Smooth muscle cell (in vitro differentiated cells): Measurements from ENCODE around the gene CTNNA2. TPM values are rescaled to one million over a fixed set of nuclear protein-coding genes. Genes with fewer than 3 reads are reported as not detected.

Source experiments
- DNase-seq: peaks from one replicate; lab custom pipeline; 2025; ENCODE audit not compliant: unreplicated experiment; lab: John Stamatoyannopoulos, UW
- H2AFZ ChIP-seq: fragments of 200-600 bp; sonication (generic); 2 replicates; pipeline ENCODE4 v1.6.0; 2016; ENCODE audit warnings: antibody characterized with exemption, low read depth, mild to moderate bottlenecking
- H3F3A ChIP-seq: fragments of 200-600 bp; sonication (generic); 2 replicates; pipeline ENCODE4 v1.6.0; 2017; ENCODE audit warnings: antibody characterized with exemption, low read depth
- H3K27ac ChIP-seq: fragments of 200-600 bp; sonication (generic); 2 replicates; pipeline ENCODE4 v1.5.1; 2016; ENCODE audit warnings: low read depth, mild to moderate bottlenecking
- H3K27me3 ChIP-seq: fragments of 200-600 bp; sonication (generic); 2 replicates; pipeline ENCODE4 v1.6.1; 2016; ENCODE audit warnings: low read depth, mild to moderate bottlenecking
- H3K36me3 ChIP-seq: fragments of 200-600 bp; sonication (generic); 2 replicates; pipeline ENCODE4 v1.5.1; 2016; ENCODE audit warnings: low read depth
- H3K4me1 ChIP-seq: fragments of 200-600 bp; sonication (generic); 2 replicates; pipeline ENCODE4 v1.5.1; 2016; ENCODE audit warnings: low read depth
- H3K4me2 ChIP-seq: fragments of 200-600 bp; sonication (generic); 2 replicates; pipeline ENCODE4 v1.6.0; 2016; ENCODE audit warnings: mild to moderate bottlenecking
- H3K4me3 ChIP-seq: fragments of 200-600 bp; sonication (generic); 2 replicates; pipeline ENCODE4 v1.5.1; 2016; ENCODE audit warnings: mild to moderate bottlenecking
- H3K79me2 ChIP-seq: fragments of 200-600 bp; sonication (generic); 2 replicates; pipeline ENCODE4 v1.6.0; 2016; ENCODE audit warnings: low read depth, mild to moderate bottlenecking
- H3K9ac ChIP-seq: fragments of 200-600 bp; sonication (generic); 2 replicates; pipeline ENCODE4 v1.6.0; 2016; ENCODE audit warnings: low read depth
- H3K9me3 ChIP-seq: fragments of 200-600 bp; sonication (generic); replicated peaks from 2 replicates; pipeline ENCODE4 v1.5.1; 2016; ENCODE audit warnings: low read depth
- H4K20me1 ChIP-seq: fragments of 200-600 bp; sonication (generic); 2 replicates; pipeline ENCODE4 v1.6.0; 2016; ENCODE audit warnings: low read depth
- WGBS: methylation state at CpG from one replicate; pipeline ENCODE4 v1.1.7; 2016; ENCODE audit warnings: low lambda C conversion rate; 5-methylcytosine and 5-hydroxymethylcytosine counted together
- polyA plus RNA-seq: library from polyadenylated mRNA; unstranded; fragments of >200 nt; fragmentation: Nextera tagmentation; extraction: Ambion mirVana; gene quantifications from 2 replicates; pipeline ENCODE4 v1.2.1, GENCODE V29; 2016
- total RNA-seq: library from RNA; depleted of rRNA; stranded (reverse); fragments of >200 nt; gene quantifications from 2 replicates; pipeline ENCODE4 v1.2.3, GENCODE V29; 2014
- TF ChIP-seq, protein P1 (sequence below): fragments of 200-600 bp; sonication (generic); IDR thresholded peaks from 2 replicates; pipeline ENCODE4 v1.5.1; 2017; ENCODE audit warnings: borderline replicate concordance, mild to moderate bottlenecking, antibody characterized with exemption; ENCODE audit not compliant: insufficient read depth, poor library complexity, severe bottlenecking

The CTNNA2 gene
- total and polyA plus RNA-seq, 2 experiments from 2014 or later, result not detected

DNA sequence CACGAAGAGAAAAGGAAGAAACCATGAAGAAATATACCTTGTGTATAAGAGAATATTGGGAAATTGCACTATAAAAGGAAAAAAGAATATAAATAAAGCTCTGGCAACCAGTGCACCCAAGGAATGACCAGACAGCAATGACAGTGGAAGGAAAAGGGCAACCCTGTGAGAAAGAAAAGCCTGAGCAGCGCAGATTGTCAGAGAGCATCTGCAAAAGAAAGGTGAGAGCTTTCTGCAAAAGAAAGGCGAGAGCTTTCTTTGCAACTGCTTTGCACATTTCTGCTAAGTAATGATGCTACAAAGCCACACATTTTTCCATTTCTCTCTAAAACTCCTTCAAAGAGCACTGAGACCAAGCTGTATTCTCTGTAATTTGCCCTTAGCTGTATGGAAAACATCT is 83.6 kb downstream of the CTNNA2 start:
- Histone ChIP-seq H4K20me1 (no peaks in the 10 kb centered on the region), H3K4me2 (no peak overlapping the region), H3F3A (no peaks in the 10 kb centered on the region), H3K4me1 (no peaks in the 10 kb centered on the region), H3K79me2 (no peaks in the 10 kb centered on the region), H3K27ac (no peak overlapping the region), H3K36me3 (no peaks in the 10 kb centered on the region), H3K9me3 (no peaks in the 10 kb centered on the region), H3K9ac (no peak overlapping the region), H2AFZ (no peak overlapping the region), H3K4me3 (no peak overlapping the region), H3K27me3 (peaks cover 4% of the 10 kb centered on the region)
- WGBS, result 61% methylated on average over 3 of the region's 3 CpGs
- DNase-seq, result no peak
- TF ChIP-seq, protein P1, sequence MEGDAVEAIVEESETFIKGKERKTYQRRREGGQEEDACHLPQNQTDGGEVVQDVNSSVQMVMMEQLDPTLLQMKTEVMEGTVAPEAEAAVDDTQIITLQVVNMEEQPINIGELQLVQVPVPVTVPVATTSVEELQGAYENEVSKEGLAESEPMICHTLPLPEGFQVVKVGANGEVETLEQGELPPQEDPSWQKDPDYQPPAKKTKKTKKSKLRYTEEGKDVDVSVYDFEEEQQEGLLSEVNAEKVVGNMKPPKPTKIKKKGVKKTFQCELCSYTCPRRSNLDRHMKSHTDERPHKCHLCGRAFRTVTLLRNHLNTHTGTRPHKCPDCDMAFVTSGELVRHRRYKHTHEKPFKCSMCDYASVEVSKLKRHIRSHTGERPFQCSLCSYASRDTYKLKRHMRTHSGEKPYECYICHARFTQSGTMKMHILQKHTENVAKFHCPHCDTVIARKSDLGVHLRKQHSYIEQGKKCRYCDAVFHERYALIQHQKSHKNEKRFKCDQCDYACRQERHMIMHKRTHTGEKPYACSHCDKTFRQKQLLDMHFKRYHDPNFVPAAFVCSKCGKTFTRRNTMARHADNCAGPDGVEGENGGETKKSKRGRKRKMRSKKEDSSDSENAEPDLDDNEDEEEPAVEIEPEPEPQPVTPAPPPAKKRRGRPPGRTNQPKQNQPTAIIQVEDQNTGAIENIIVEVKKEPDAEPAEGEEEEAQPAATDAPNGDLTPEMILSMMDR, result no peak

DNA sequence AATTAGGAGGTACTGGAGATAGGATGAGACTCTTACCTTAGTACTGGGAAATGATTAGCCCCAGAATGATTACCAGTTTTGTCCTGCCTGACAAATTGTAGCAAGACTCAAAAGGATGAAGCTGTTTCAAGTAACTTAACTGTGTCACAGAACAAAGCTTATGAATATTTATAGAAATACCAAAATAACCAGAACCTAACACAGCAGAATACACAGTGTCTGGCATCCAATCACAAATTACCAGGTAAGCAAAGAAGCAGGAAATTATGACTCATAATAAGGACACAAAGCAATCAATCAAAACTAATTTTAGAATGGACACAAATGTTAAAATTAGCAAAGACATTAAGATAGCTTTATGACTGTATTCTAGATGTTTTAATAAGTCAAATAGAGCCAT is 91.9 kb downstream of the CTNNA2 start:
- H3F3A ChIP-seq, result no peaks in the 10 kb centered on the region
- no peak overlapping the region for H3K9ac ChIP-seq
- H2AFZ ChIP-seq, result no peak overlapping the region
- H4K20me1 ChIP-seq, result no peaks in the 10 kb centered on the region
- H3K27ac ChIP-seq, result no peak overlapping the region
- no peaks in the 10 kb centered on the region for H3K4me1 ChIP-seq
- H3K4me2 ChIP-seq, result no peak overlapping the region
- no peak for DNase-seq
- TF ChIP-seq, protein P1, result no peak
- no peaks in the 10 kb centered on the region for H3K79me2 ChIP-seq
- no peaks in the 10 kb centered on the region for H3K9me3 ChIP-seq
- H3K36me3 ChIP-seq, result no peaks in the 10 kb centered on the region
- H3K4me3 ChIP-seq, result no peak overlapping the region
- peaks cover 1% of the 10 kb centered on the region for H3K27me3 ChIP-seq

DNA sequence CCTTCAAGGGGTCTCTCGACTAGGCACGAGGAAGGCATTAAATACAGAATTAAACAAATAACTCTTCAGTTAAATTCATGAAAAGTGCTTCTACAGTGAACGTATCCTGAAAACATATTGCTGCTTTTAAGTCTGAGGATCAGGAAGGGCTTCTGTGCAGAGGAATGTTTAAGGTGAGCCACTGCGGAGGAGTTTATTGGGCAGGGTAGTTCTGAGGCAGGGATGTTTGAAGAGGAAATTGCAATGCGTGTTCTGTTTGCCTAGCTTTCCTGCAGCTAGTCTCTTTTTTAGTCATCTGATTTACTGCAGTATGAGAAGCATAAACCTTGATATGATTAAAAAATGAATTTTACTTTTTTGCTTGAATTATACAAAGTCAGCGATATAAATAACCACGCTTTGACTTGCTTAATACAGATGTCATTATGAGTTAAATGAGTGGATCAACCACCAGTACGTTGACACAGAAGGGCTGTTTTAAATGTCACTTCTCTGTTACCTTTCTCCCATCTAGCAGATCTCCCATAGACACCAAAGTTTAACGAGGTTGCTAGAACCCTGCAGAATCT is 98.7 kb downstream of the CTNNA2 start:
- DNase-seq, result no peak
- no peak overlapping the region for H3K9ac ChIP-seq
- no peaks in the 10 kb centered on the region for H3K4me1 ChIP-seq
- H3K36me3 ChIP-seq, result no peaks in the 10 kb centered on the region
- H3K4me3 ChIP-seq, result no peak overlapping the region
- H4K20me1 ChIP-seq, result no peaks in the 10 kb centered on the region
- peaks cover 9% of the 10 kb centered on the region for H3K27me3 ChIP-seq
- no peaks in the 10 kb centered on the region for H3K9me3 ChIP-seq
- no peak overlapping the region for H3K27ac ChIP-seq
- 86% methylated on average over 9 of the region's 9 CpGs for WGBS
- H2AFZ ChIP-seq, result no peak overlapping the region
- H3K4me2 ChIP-seq, result no peak overlapping the region
- TF ChIP-seq, protein P1, result no peak
- no peaks in the 10 kb centered on the region for H3K79me2 ChIP-seq
- no peaks in the 10 kb centered on the region for H3F3A ChIP-seq

DNA sequence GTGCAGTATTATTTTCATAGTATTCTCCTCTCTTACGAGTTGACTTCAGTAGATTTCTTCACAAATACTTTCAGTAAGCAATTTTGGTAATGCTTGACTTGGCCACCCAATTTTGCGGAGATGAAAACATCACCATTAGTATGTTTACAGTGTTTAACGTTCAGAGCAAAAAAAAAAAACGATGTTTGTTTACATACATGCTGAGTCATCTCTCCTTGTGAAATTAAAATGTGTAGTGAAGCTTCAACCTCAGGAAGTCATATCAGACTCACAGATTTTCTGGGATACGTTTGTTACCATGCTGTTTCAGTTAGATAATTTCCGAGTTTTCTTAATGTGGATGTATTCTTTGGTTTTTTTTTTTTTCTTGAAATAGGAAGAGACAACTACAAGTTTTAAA is 100.1 kb downstream of the CTNNA2 start:
- H2AFZ ChIP-seq, result no peak overlapping the region
- TF ChIP-seq, protein P1, result no peak

More for the DNA sequence above, 100.1 kb downstream of the CTNNA2 start:
- no peaks in the 10 kb centered on the region for H3K79me2 ChIP-seq
- no peaks in the 10 kb centered on the region for H3K9me3 ChIP-seq
- no peaks in the 10 kb centered on the region for H3K4me1 ChIP-seq
- DNase-seq, result no peak
- H3K36me3 ChIP-seq, result no peaks in the 10 kb centered on the region
- no peak overlapping the region for H3K9ac ChIP-seq
- no peak overlapping the region for H3K4me3 ChIP-seq
- peak overlapping the region; percentile 18 for H3K4me2 ChIP-seq
- H3F3A ChIP-seq, result no peaks in the 10 kb centered on the region
- H3K27me3 ChIP-seq, result peaks cover 9% of the 10 kb centered on the region
- no peak overlapping the region for H3K27ac ChIP-seq
- 45% methylated on average over 6 of the region's 6 CpGs for WGBS
- H4K20me1 ChIP-seq, result no peaks in the 10 kb centered on the region
